HepG2 (cell line): Measurements from ENCODE around the gene PCDHA9.
A peak's percentile ranks its signal among the peaks of the same experiment; 100 is the strongest.

ENCODE experiments used
- ARNT2 ChIP-seq: sonication (generic); formaldehyde crosslinking; IDR thresholded peaks from 2 replicates; pipeline ENCODE4 v1.8.0; 2022; ENCODE audit warnings: mild to moderate bottlenecking, low read depth, missing genetic modification reagents, moderate library complexity
- EHMT2 ChIP-seq: fragments of 200-600 bp; sonication (generic); IDR thresholded peaks from 2 replicates; pipeline ENCODE4 v1.7.0; 2017; ENCODE audit warnings: antibody characterized with exemption, low read depth, low read length, borderline replicate concordance
- EP300 ChIP-seq, 3 experiments: sonication (generic) in 1 of 3; formaldehyde crosslinking in 1 of 3; IDR thresholded peaks; 2 replicates each; pipeline versions ENCODE4 v1.5.1 to v1.6.1; 2011 to 2020; ENCODE audit warnings: low read depth in 2 of 3, low read length in 2 of 3, borderline replicate concordance in 1 of 3, improper control_type of control experiment in 1 of 3, mild to moderate bottlenecking in 1 of 3, missing genetic modification reagents in 1 of 3, moderate library complexity in 1 of 3
- ERF ChIP-seq: IDR thresholded peaks from 2 replicates; pipeline ENCODE4 v1.6.1; 2018; ENCODE audit warnings: missing biosample characterization, missing genetic modification reagents
- POLR2AphosphoS5 ChIP-seq: IDR thresholded peaks from 2 replicates; pipeline ENCODE4 v1.6.1; 2012; ENCODE audit warnings: low read depth, low read length
- RXRA ChIP-seq: sonication (generic); formaldehyde crosslinking; IDR thresholded peaks from 2 replicates; pipeline ENCODE4 v1.5.1; 2020; ENCODE audit warnings: missing genetic modification reagents
- TEAD2 ChIP-seq: sonication (generic); formaldehyde crosslinking; IDR thresholded peaks from 2 replicates; pipeline ENCODE4 v1.9.0; 2021; ENCODE audit warnings: missing genetic modification reagents
- ZFP36 ChIP-seq: fragments of 150-350 bp; IDR thresholded peaks from 2 replicates; pipeline ENCODE4 v1.6.1; 2018; ENCODE audit warnings: borderline replicate concordance, low read length, low read depth; ENCODE audit not compliant: partially characterized antibody
- ZNF724P ChIP-seq: sonication (generic); formaldehyde crosslinking; IDR thresholded peaks from 2 replicates; pipeline ENCODE4 v1.8.0; 2022; ENCODE audit warnings: missing genetic modification reagents, borderline replicate concordance
- TF ChIP-seq, protein P1 (sequence below): sonication (generic); formaldehyde crosslinking; IDR thresholded peaks from 2 replicates; pipeline ENCODE4 v1.5.0; 2020; ENCODE audit warnings: mild to moderate bottlenecking, missing genetic modification reagents, moderate library complexity
- TF ChIP-seq, protein P2 (sequence below): IDR thresholded peaks from 2 replicates; pipeline ENCODE4 v1.6.1; 2012; ENCODE audit warnings: inconsistent platforms

DNA sequence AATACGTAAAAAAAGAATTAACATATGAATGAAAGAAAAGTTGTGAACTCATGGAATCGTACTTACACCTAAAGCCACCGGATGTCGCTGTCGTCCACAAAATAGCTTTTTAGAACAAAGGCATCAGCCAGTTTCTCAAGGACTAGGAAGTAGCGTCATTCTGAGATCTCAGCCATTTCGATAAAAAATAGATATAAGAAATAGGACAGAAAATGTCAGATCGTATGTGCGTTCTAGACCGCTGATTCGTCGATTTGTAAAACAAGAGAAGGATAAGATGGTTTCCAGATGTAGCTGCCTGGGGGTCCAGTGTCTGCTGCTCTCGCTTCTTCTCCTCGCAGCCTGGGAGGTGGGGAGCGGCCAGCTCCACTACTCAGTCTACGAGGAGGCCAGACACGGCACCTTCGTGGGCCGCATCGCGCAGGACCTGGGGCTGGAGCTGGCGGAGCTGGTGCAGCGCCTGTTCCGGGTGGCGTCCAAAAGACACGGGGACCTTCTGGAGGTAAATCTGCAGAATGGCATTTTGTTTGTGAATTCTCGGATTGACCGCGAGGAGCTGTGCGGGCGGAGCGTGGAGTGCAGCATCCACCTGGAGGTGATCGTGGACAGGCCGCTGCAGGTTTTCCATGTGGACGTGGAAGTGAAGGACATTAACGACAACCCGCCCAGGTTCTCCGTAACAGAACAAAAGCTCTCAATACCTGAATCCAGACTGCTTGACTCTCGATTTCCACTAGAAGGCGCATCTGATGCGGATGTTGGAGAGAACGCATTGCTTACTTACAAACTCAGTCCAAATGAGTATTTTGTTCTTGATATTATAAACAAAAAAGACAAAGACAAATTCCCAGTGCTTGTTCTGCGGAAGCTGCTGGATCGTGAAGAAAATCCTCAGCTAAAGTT lies 7.8 kb downstream of the PCDHA9 start, which contains the start of gene PCDHA10:
- TF ChIP-seq, protein P1, sequence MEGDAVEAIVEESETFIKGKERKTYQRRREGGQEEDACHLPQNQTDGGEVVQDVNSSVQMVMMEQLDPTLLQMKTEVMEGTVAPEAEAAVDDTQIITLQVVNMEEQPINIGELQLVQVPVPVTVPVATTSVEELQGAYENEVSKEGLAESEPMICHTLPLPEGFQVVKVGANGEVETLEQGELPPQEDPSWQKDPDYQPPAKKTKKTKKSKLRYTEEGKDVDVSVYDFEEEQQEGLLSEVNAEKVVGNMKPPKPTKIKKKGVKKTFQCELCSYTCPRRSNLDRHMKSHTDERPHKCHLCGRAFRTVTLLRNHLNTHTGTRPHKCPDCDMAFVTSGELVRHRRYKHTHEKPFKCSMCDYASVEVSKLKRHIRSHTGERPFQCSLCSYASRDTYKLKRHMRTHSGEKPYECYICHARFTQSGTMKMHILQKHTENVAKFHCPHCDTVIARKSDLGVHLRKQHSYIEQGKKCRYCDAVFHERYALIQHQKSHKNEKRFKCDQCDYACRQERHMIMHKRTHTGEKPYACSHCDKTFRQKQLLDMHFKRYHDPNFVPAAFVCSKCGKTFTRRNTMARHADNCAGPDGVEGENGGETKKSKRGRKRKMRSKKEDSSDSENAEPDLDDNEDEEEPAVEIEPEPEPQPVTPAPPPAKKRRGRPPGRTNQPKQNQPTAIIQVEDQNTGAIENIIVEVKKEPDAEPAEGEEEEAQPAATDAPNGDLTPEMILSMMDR (CRISPR knock-in tag) = peak; percentile 55
- TF ChIP-seq ERF (CRISPR knock-in tag) (no peak), ZNF724P (no peak), POLR2AphosphoS5 (no peak), RXRA (no peak), EP300 (IDR thresholded peaks at IDR 0.05; ENCODE audit: low read depth in 2 of 2, low read length in 2 of 2) (no peak), EP300 (CRISPR knock-in tag; IDR thresholded peaks at IDR 0.05; ENCODE audit: borderline replicate concordance) (no peak), ARNT2 (CRISPR knock-in tag) (no peak), ZFP36 (no peak), TEAD2 (CRISPR knock-in tag) (no peak), EHMT2 (no peak)
- TF ChIP-seq, protein P2, sequence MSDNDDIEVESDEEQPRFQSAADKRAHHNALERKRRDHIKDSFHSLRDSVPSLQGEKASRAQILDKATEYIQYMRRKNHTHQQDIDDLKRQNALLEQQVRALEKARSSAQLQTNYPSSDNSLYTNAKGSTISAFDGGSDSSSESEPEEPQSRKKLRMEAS = no peak
